ENCODE data around the gene ARNT2. TPM values are rescaled to one million over a fixed set of nuclear protein-coding genes. Genes with fewer than 3 reads are reported as not detected.

The ARNT2 gene
- total and polyA plus RNA-seq, 2 experiments from 2014 or later, result 4.6 to 11.6 TPM

GRCh38 chr15:80565398-80565797 lies 161.2 kb downstream of the ARNT2 start:
- TF ChIP-seq NANOG (IDR thresholded peaks at IDR 0.05; ENCODE audit: borderline replicate concordance), result no peak
- no peak for TF ChIP-seq ZNF462 (CRISPR knock-in tag; IDR thresholded peaks at IDR 0.05)
- Histone ChIP-seq H4K20me1 (replicated peaks; ENCODE audit: insufficient read depth) (no peaks in the 10 kb centered on the region), H3K27ac (ENCODE audit: low read depth) (no peak overlapping the region), H3K4me2 (no peak overlapping the region), H3F3A (replicated peaks; ENCODE audit: low read depth) (no peaks in the 10 kb centered on the region), H3K9me2 (ENCODE audit: insufficient read depth) (no peaks in the 10 kb centered on the region), H3K36me3 (ENCODE audit: insufficient read depth) (no peaks in the 10 kb centered on the region), H3K79me2 (replicated peaks; ENCODE audit: insufficient read depth) (no peaks in the 10 kb centered on the region), H2AFZ (no peak overlapping the region), H3K4me3 (no peak overlapping the region), H3K4me1 (ENCODE audit: insufficient read depth) (peaks cover 6% of the 10 kb centered on the region), H3K27me3 (ENCODE audit: insufficient read depth) (no peaks in the 10 kb centered on the region)
- Mint-ChIP-seq H3K27me3 (ENCODE audit: insufficient read depth, low read depth, poor library complexity) (peaks cover 8% of the 10 kb centered on the region), H3K4me1 (peaks cover 22% of the 10 kb centered on the region), H3K4me3 (no peak overlapping the region), H3K36me3 (ENCODE audit: low read depth) (peaks cover 9% of the 10 kb centered on the region; the same call in 2 of the 3 replicates), H3K9me3 (no peaks in the 10 kb centered on the region), H3K27ac (no peak overlapping the region)
- no peak for ATAC-seq
- no peak for DNase-seq (ENCODE audit: low spot score)

- peaks cover 22% of the 10 kb centered on the region for H3K4me1 Mint-ChIP-seq
- no peak overlapping the region for H3K4me2 ChIP-seq
- no peak for TF ChIP-seq ZNF462 (CRISPR knock-in tag; IDR thresholded peaks at IDR 0.05)
- no peak for TF ChIP-seq ETS1 (IDR thresholded peaks at IDR 0.05)
- no peak for TF ChIP-seq STAT1 (IDR thresholded peaks at IDR 0.05; ENCODE audit: unreplicated experiment)
Measured at GRCh38 chr15:80565988-80566387, 161.8 kb downstream of the ARNT2 start.

More at GRCh38 chr15:80565988-80566387, 161.8 kb downstream of the ARNT2 start:
- Histone ChIP-seq H3K27ac (ENCODE audit: low read depth) (no peak overlapping the region), H4K20me1 (replicated peaks; ENCODE audit: insufficient read depth) (no peaks in the 10 kb centered on the region), H3K27me3 (ENCODE audit: insufficient read depth) (no peaks in the 10 kb centered on the region), H3K36me3 (ENCODE audit: insufficient read depth) (no peaks in the 10 kb centered on the region), H3K4me1 (ENCODE audit: insufficient read depth) (peaks cover 6% of the 10 kb centered on the region), H3F3A (replicated peaks; ENCODE audit: low read depth) (no peaks in the 10 kb centered on the region), H2AFZ (no peak overlapping the region), H3K9me2 (ENCODE audit: insufficient read depth) (no peaks in the 10 kb centered on the region), H3K4me3 (no peak overlapping the region), H3K79me2 (replicated peaks; ENCODE audit: insufficient read depth) (no peaks in the 10 kb centered on the region)
- no peak overlapping the region for H3K4me3 Mint-ChIP-seq
- H3K36me3 Mint-ChIP-seq (ENCODE audit: low read depth), result peaks cover 9% of the 10 kb centered on the region; the same call in 2 of the 3 replicates
- ATAC-seq, result no peak
- no peaks in the 10 kb centered on the region for H3K9me3 Mint-ChIP-seq
- no peak overlapping the region for H3K27ac Mint-ChIP-seq
- H3K27me3 Mint-ChIP-seq (ENCODE audit: insufficient read depth, low read depth, poor library complexity), result peaks cover 10% of the 10 kb centered on the region
- DNase-seq (ENCODE audit: low spot score), result no peak
